Heart left ventricle (tissue), 16 donors: ENCODE measurements around the gene NRAP. TPM values are rescaled to one million over a fixed set of nuclear protein-coding genes. Genes with fewer than 3 reads are reported as not detected.
A peak's percentile ranks its signal among the peaks of the same experiment; 100 is the strongest.

ENCODE experiments used
- ATAC-seq, 4 donors: fragments of 200-7000 bp; cut with Tn5 transposase; one replicate each; pipeline ENCODE4 v1.9.1; 2020 to 2022; ENCODE audit warnings: moderate library complexity in 4 of 4, mild to moderate bottlenecking in 3 of 4, moderate number of reproducible peaks in 1 of 4
- DNase-seq, 5 donors: peaks; one replicate each; pipeline ENCODE4 v3.0.0-alpha.2; 2020
- H3K27ac ChIP-seq, 12 donors: fragments of 200-600 bp; sonication (generic) in 4 of 12; one replicate each; pipeline versions ENCODE4 v1.5.0 to v1.8.0; 2016 to 2022; ENCODE audit warnings: mild to moderate bottlenecking in 2 of 12
- H3K27me3 ChIP-seq, 9 donors: fragments of 200-600 bp; sonication (generic) in 2 of 9; one replicate each; pipeline versions ENCODE4 v1.5.1 to v1.8.0; 2016 to 2022; ENCODE audit warnings: mild to moderate bottlenecking in 3 of 9
- H3K36me3 ChIP-seq, 9 donors: fragments of 200-600 bp; sonication (generic) in 2 of 9; one replicate each; pipeline versions ENCODE4 v1.5.0 to v1.8.0; 2018 to 2022; ENCODE audit warnings: mild to moderate bottlenecking in 2 of 9
- H3K4me1 ChIP-seq, 12 donors: fragments of 200-600 bp; sonication (generic) in 4 of 12; one replicate each; pipeline versions ENCODE4 v1.5.0 to v1.8.0; 2016 to 2022; ENCODE audit warnings: mild to moderate bottlenecking in 3 of 12
- H3K4me3 ChIP-seq, 12 donors: fragments of 200-600 bp; sonication (generic) in 4 of 12; one replicate each; pipeline versions ENCODE4 v1.5.0 to v1.8.0; 2017 to 2022; ENCODE audit warnings: mild to moderate bottlenecking in 9 of 12, moderate library complexity in 4 of 12
- H3K9me3 ChIP-seq, 12 donors: fragments of 200-600 bp; sonication (generic) in 4 of 12; one replicate each; pipeline versions ENCODE4 v1.5.0 to v1.8.0; 2016 to 2022; ENCODE audit warnings: mild to moderate bottlenecking in 1 of 12
- POLR2A ChIP-seq, 2 donors: fragments of 450-650 bp; IDR thresholded peaks; one replicate each; pipeline ENCODE4 v1.6.1; 2017; ENCODE audit warnings: antibody characterized with exemption in 2 of 2, mild to moderate bottlenecking in 2 of 2, moderate library complexity in 2 of 2
- WGBS, 4 donors: extraction: QIAGEN DNeasy Blood & Tissue Kit in 2 of 4; methylation state at CpG; one replicate each; pipeline versions ENCODE4 v1.1.5 to v1.1.7; 2013 to 2018; 5-methylcytosine and 5-hydroxymethylcytosine counted together
- intact Hi-C, 10 donors: fragments of 100-400 bp; cut with DNase I; formaldehyde crosslinking; loops; one replicate each; pipeline versions ENCODE4 v1.11.1 to v1.14.2; 2022
- polyA plus RNA-seq, 2 donors: library from polyadenylated mRNA; stranded (reverse); fragments of 200-250 nt; gene quantifications; one replicate each; pipeline ENCODE4 v1.2.3, GENCODE V29; 2013
- total RNA-seq, 9 donors: library from RNA; depleted of rRNA in 2 of 9; stranded (reverse); fragments of >200 nt in 2 of 9; fragmentation: NEBNext Ultra II Directional in 3 of 9; extraction: Animal tissue kit (Norgen Biotek cat#: 25700) in 3 of 9; gene quantifications; one replicate each; pipeline versions ENCODE4 v1.1.0 to v1.2.4, GENCODE V29; 2016 to 2023
- TF ChIP-seq, protein P1 (sequence below), 12 donors: fragments of 200-600 bp; sonication (generic) in 4 of 12; IDR thresholded peaks; one replicate each; pipeline versions ENCODE4 v1.5.0 to v1.8.0; 2018 to 2022; ENCODE audit warnings: antibody characterized with exemption in 12 of 12, mild to moderate bottlenecking in 5 of 12
- donor health status: ischemic (EF 13 %, LVEDD 7.1; RV severe dilation, severe dysfunction).
- donor health status: healthy with polysubstance abuse.
- donor health status: DM: no; HTN: yes; CAD: no.
- donor health status: DM: no; HTN: no; CAD: no.
- donor health status: ischemic (EF 25% LVEDD 6.9; RV normal size, moderate dysfunction).
- donor health status: ischemic (EF 25% LVEDD 5.7; RV mildly dilated, moderate dysfunction).
- donor health status: healthy.
- donor health status: DM: yes; HTN: yes; CAD: no.
- donor health status: ischemic (EF 35%, LVEDD 5.7; RV mildly dilated, moderate dysfunction).
- donor health status: nonischemic (EF 11% LVEDD 7.7; RV severe dilation, severe dysfunction).
- donor health status: DM: yes; HTN: yes; CAD: no.
- donor health status: PGD.
- donor health status: ischemic (EF 29% LVEDD 5.4; RV normal size, mild dysfunction).
- donor health status: nonischemic (EF 23%, LVEDD 6.1; RV moderate dilation, normal function).

NRAP gene
- total and polyA plus RNA-seq, 11 donors: 278 to 2,789 (median 1,125) TPM

DNA sequence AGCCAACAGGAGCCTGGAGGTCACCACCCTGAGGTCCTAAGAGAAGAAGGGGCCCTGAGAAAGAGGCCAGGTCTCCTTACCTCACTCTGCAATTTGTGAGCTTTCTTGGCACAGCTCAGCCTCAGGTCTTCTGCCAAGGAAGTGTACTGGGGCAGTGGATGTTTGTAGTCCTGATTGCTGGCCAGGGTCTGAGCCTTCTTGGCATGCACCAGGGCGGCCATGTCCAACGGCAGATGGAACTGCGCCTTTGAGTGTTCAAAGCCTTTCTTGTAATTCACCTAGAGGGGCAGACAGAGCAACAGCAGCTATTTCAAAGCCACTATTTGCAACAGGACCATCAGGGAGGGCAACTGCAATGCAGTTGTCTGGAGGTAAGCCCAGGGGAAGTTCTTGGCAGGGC lies 51.7 kb downstream of the NRAP start:
- Histone ChIP-seq H3K27ac (peak overlapping the region in 9 of 12 donors; percentile 0 to 60 (median 34)), H3K4me3 (no peak overlapping the region), H3K27me3 (peaks cover 0 to 13% (median 0%) of the 10 kb centered on the region in 9 donors), H3K9me3 (no peaks in the 10 kb centered on the region), H3K36me3 (peaks cover 0 to 95% (median 12%) of the 10 kb centered on the region in 9 donors), H3K4me1 (peaks cover 0 to 58% (median 24%) of the 10 kb centered on the region in 12 donors)
- ATAC-seq: peak; percentile 62 to 78 (median 70)
- 31 to 61% (median 54%) methylated on average over 3 of the region's 3 CpGs for WGBS, 4 donors
- peak in 2 of 5 donors; percentile 48 to 80 for DNase-seq
- no peak for TF ChIP-seq POLR2A (IDR thresholded peaks at IDR 0.05)
- TF ChIP-seq, protein P1, sequence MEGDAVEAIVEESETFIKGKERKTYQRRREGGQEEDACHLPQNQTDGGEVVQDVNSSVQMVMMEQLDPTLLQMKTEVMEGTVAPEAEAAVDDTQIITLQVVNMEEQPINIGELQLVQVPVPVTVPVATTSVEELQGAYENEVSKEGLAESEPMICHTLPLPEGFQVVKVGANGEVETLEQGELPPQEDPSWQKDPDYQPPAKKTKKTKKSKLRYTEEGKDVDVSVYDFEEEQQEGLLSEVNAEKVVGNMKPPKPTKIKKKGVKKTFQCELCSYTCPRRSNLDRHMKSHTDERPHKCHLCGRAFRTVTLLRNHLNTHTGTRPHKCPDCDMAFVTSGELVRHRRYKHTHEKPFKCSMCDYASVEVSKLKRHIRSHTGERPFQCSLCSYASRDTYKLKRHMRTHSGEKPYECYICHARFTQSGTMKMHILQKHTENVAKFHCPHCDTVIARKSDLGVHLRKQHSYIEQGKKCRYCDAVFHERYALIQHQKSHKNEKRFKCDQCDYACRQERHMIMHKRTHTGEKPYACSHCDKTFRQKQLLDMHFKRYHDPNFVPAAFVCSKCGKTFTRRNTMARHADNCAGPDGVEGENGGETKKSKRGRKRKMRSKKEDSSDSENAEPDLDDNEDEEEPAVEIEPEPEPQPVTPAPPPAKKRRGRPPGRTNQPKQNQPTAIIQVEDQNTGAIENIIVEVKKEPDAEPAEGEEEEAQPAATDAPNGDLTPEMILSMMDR (IDR thresholded peaks at IDR 0.05): no peak
- intact Hi-C loops: no loop called here

DNA sequence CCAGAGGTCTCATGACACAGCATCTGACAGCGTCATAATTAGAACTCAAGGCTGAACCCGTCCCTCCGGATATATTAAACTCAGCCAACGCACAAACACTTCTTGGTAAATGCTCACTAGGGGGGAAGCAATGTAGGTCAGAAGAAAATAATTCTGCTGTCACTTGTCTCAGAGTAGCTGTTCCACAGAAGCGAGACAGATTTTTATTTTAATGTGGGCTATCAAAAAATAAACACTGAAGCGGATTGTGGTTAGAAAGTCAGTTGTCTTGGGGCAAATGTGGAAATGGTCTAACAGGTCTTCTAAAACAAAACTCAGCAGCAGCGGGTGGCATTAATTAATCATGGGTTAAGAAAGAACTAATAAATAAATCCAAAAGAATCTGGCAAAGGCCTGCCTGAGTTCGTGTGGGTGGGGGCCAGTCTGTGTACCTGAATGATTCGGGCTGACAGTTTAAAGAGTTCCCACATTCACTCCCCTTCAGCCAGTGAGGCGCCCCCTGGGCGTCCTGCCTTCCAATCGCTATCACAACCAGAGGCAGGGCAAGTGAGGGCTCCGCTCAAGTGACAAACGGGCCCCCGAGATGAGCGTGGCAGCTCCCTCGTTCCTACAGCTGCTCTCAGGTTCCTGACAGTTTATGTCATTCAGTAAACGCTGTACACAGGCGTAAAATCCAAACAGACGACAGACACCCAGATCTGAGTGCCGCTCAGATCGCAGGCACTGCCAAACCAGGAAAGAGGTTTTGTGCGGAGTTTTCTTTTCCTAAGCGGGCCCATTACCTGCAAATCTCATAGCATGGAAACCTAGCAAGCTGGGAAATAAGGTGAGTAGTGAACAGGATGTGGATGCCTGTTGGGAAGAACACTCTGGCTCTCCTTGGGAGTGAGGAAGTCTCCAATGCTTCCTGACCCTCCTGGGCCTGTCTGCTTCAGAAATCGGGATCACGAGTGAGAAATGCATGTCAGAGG lies 52.9 kb downstream of the NRAP start:
- no peak overlapping the region for H3K4me3 ChIP-seq
- peaks cover 0 to 95% (median 14%) of the 10 kb centered on the region in 9 donors for H3K36me3 ChIP-seq
- WGBS, 4 donors: 31 to 37% (median 33%) methylated on average over 26 of the region's 26 CpGs
- H3K4me1 ChIP-seq: peaks cover 0 to 61% (median 25%) of the 10 kb centered on the region in 12 donors
- peak overlapping the region in 8 of 12 donors; percentile 10 to 60 (median 44) for H3K27ac ChIP-seq
- peak in 1 of 5 donors; percentile 43 for DNase-seq
- no peaks in the 10 kb centered on the region for H3K9me3 ChIP-seq
- ATAC-seq: peak in 2 of 4 donors; percentile 26 to 29
- TF ChIP-seq, protein P1 (IDR thresholded peaks at IDR 0.05): no peak
- no peak for TF ChIP-seq POLR2A (IDR thresholded peaks at IDR 0.05)
- intact Hi-C loops: no loop called here
- H3K27me3 ChIP-seq: peaks cover 0 to 9% (median 0%) of the 10 kb centered on the region in 9 donors

DNA sequence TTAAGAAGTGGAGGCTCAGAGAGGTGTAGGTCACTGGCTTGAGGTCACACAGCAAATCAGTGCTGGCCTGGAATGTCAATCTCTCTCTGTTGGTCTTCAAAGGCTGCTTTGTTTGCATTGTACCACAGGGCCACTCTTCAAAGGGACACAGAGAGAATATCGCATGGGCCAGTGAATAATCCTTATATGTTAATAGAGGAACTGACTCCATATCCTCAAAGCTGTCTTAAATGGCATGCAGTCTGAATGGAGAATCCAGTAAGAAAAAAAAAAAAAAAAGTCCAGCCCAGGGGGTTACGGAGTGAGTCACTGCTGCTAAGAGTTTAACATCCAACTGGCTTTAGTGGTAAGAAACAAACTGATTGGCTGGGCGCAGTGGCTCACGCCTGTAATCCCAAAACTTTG lies 54.1 kb downstream of the NRAP start:
- Histone ChIP-seq H3K36me3 (peaks cover 0 to 96% (median 19%) of the 10 kb centered on the region in 9 donors), H3K9me3 (no peaks in the 10 kb centered on the region), H3K27ac (peak overlapping the region in 1 of 12 donors; percentile 54), H3K4me3 (no peak overlapping the region), H3K4me1 (peaks cover 0 to 65% (median 26%) of the 10 kb centered on the region in 12 donors), H3K27me3 (no peaks in the 10 kb centered on the region)
- no peak for TF ChIP-seq POLR2A (IDR thresholded peaks at IDR 0.05)
- TF ChIP-seq, protein P1 (IDR thresholded peaks at IDR 0.05): no peak
- ATAC-seq: no peak
- intact Hi-C loops: no loop called here
- 64 to 77% (median 71%) methylated on average over 4 of the region's 4 CpGs for WGBS, 4 donors
- no peak for DNase-seq
